OCI-LY1 (cell line): ENCODE data around the gene H6PD.
"Not testable (repeated sequence)": the region's sequence is repeated elsewhere in the genome, so short reads cannot be mapped to it uniquely, and the experiment has no call there.

Experiments used
- H2AFZ ChIP-seq: fragments of 200-600 bp; sonication (generic), shearing (Covaris generic); 2 replicates; pipeline ENCODE4 v1.6.0; 2014; ENCODE audit warnings: antibody characterized with exemption, mild to moderate bottlenecking, low read length
- H3F3A ChIP-seq: fragments of 200-600 bp; sonication (generic), shearing (Covaris generic); 2 replicates; pipeline ENCODE4 v1.6.0; 2014; ENCODE audit warnings: mild to moderate bottlenecking, antibody characterized with exemption, low read length, moderate library complexity; ENCODE audit not compliant: insufficient read depth
- H3K27ac ChIP-seq: fragments of 200-600 bp; sonication (generic); 2 replicates; pipeline ENCODE4 v1.5.1; 2014; ENCODE audit warnings: low read length, mixed run types, mild to moderate bottlenecking, low read depth; ENCODE audit not compliant: poor library complexity, severe bottlenecking
- H3K27me3 ChIP-seq: fragments of 200-600 bp; sonication (generic); 2 replicates; pipeline ENCODE4 v1.6.0; 2014; ENCODE audit warnings: antibody characterized with exemption, mild to moderate bottlenecking, low read length, moderate library complexity; ENCODE audit not compliant: insufficient read depth
- H3K36me3 ChIP-seq: fragments of 200-600 bp; sonication (generic); 2 replicates; pipeline ENCODE4 v1.6.1; 2014; ENCODE audit warnings: mild to moderate bottlenecking, antibody characterized with exemption, low read length, moderate library complexity, mixed read lengths; ENCODE audit not compliant: insufficient read depth
- H3K4me1 ChIP-seq: fragments of 200-600 bp; sonication (generic); 2 replicates; pipeline ENCODE4 v1.5.1; 2014; ENCODE audit warnings: mild to moderate bottlenecking, low read length, moderate library complexity; ENCODE audit not compliant: insufficient read depth, severe bottlenecking
- H3K4me2 ChIP-seq: fragments of 200-600 bp; sonication (generic), shearing (Covaris generic); 2 replicates; pipeline ENCODE4 v1.6.1; 2014; ENCODE audit warnings: low read length
- H3K4me3 ChIP-seq: fragments of 200-600 bp; sonication (generic); 2 replicates; pipeline ENCODE4 v1.5.1; 2014; ENCODE audit warnings: low read length, low read depth, mild to moderate bottlenecking, mixed read lengths; ENCODE audit not compliant: poor library complexity, severe bottlenecking
- H3K79me2 ChIP-seq: fragments of 200-600 bp; shearing (Covaris generic); 2 replicates; pipeline ENCODE4 v1.6.1; 2016; ENCODE audit warnings: mixed run types, low read length, mixed read lengths; ENCODE audit not compliant: insufficient read depth
- H3K9ac ChIP-seq: fragments of 200-600 bp; sonication (generic), shearing (Covaris generic); 2 replicates; pipeline ENCODE4 v1.6.1; 2014; ENCODE audit warnings: mild to moderate bottlenecking, low read length, mixed read lengths
- H3K9me2 ChIP-seq: fragments of 200-600 bp; sonication (generic), shearing (Covaris generic); 2 replicates; pipeline ENCODE4 v1.6.1; 2014; ENCODE audit warnings: low read depth, mild to moderate bottlenecking, low read length, mixed read lengths
- H3K9me3 ChIP-seq: fragments of 200-600 bp; shearing (Covaris generic); 2 replicates; pipeline ENCODE4 v1.6.1; 2014; ENCODE audit warnings: low read length, mixed read lengths
- H4K20me1 ChIP-seq: fragments of 200-600 bp; sonication (generic), shearing (Covaris generic); 2 replicates; pipeline ENCODE4 v1.6.0; 2016; ENCODE audit warnings: mild to moderate bottlenecking, low read length; ENCODE audit not compliant: insufficient read depth
- EZH2 ChIP-seq: fragments of 200-600 bp; sonication (generic), shearing (Covaris generic); IDR thresholded peaks from 2 replicates; pipeline ENCODE4 v1.8.0; 2017; ENCODE audit warnings: borderline replicate concordance, mixed run types, mild to moderate bottlenecking, antibody characterized with exemption, low read length, moderate library complexity, mixed read lengths
- TF ChIP-seq, protein P1 (sequence below): fragments of 200-600 bp; sonication (generic), shearing (Covaris generic); IDR thresholded peaks from 2 replicates; pipeline ENCODE4 v1.5.1; 2017; ENCODE audit warnings: mild to moderate bottlenecking, antibody characterized with exemption, low read length, moderate library complexity, mixed read lengths

The H6PD gene

GRCh38 chr1:9298282-9298681 lies 63.7 kb downstream of the H6PD start:
- no peaks in the 10 kb centered on the region for H3K27me3 ChIP-seq
- H3K4me1 ChIP-seq: peaks cover 43% of the 10 kb centered on the region
- no peak overlapping the region for H3K4me2 ChIP-seq
- H3K9me2 ChIP-seq: no peaks in the 10 kb centered on the region
- no peaks in the 10 kb centered on the region for H4K20me1 ChIP-seq
- H3K27ac ChIP-seq: no peak overlapping the region
- no peak for TF ChIP-seq EZH2
- TF ChIP-seq, protein P1, sequence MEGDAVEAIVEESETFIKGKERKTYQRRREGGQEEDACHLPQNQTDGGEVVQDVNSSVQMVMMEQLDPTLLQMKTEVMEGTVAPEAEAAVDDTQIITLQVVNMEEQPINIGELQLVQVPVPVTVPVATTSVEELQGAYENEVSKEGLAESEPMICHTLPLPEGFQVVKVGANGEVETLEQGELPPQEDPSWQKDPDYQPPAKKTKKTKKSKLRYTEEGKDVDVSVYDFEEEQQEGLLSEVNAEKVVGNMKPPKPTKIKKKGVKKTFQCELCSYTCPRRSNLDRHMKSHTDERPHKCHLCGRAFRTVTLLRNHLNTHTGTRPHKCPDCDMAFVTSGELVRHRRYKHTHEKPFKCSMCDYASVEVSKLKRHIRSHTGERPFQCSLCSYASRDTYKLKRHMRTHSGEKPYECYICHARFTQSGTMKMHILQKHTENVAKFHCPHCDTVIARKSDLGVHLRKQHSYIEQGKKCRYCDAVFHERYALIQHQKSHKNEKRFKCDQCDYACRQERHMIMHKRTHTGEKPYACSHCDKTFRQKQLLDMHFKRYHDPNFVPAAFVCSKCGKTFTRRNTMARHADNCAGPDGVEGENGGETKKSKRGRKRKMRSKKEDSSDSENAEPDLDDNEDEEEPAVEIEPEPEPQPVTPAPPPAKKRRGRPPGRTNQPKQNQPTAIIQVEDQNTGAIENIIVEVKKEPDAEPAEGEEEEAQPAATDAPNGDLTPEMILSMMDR: no peak
- peaks cover 10% of the 10 kb centered on the region; the same call in 1 of the 2 replicates for H3K36me3 ChIP-seq
- no peaks in the 10 kb centered on the region for H3K9me3 ChIP-seq
- H3K9ac ChIP-seq: no peak overlapping the region
- no peak overlapping the region for H3K4me3 ChIP-seq
- H3F3A ChIP-seq: no peaks in the 10 kb centered on the region
- peaks cover 39% of the 10 kb centered on the region for H3K79me2 ChIP-seq
- H2AFZ ChIP-seq: no peak overlapping the region

GRCh38 chr1:9299571-9300541 lies 65.3 kb downstream of the H6PD start:
- not testable (repeated sequence) for H3F3A ChIP-seq, H3K9me3 ChIP-seq, H2AFZ ChIP-seq, H3K9ac ChIP-seq, H3K4me2 ChIP-seq, H4K20me1 ChIP-seq, H3K4me3 ChIP-seq, H3K9me2 ChIP-seq, H3K27ac ChIP-seq, H3K27me3 ChIP-seq
- H3K36me3 ChIP-seq: peaks cover 10% of the 10 kb centered on the region; the same call in 1 of the 2 replicates
- peaks cover 38% of the 10 kb centered on the region for H3K79me2 ChIP-seq
- peaks cover 27% of the 10 kb centered on the region for H3K4me1 ChIP-seq

- Histone ChIP-seq H3K9ac (no peak overlapping the region), H4K20me1 (no peaks in the 10 kb centered on the region; the same call in 1 of the 2 replicates)
Observed at GRCh38 chr1:9300573-9300972, 66.0 kb downstream of the H6PD start.

More at GRCh38 chr1:9300573-9300972, 66.0 kb downstream of the H6PD start:
- no peaks in the 10 kb centered on the region for H3K9me3 ChIP-seq
- TF ChIP-seq EZH2: no peak
- TF ChIP-seq, protein P1: no peak
- H3K9me2 ChIP-seq: no peaks in the 10 kb centered on the region
- H3K79me2 ChIP-seq: peaks cover 33% of the 10 kb centered on the region
- no peaks in the 10 kb centered on the region for H3F3A ChIP-seq
- no peak overlapping the region for H3K27ac ChIP-seq
- H3K4me3 ChIP-seq: no peak overlapping the region
- no peak overlapping the region for H3K4me2 ChIP-seq
- no peak overlapping the region for H2AFZ ChIP-seq
- H3K36me3 ChIP-seq: peaks cover 10% of the 10 kb centered on the region; the same call in 1 of the 2 replicates
- H3K4me1 ChIP-seq: peaks cover 27% of the 10 kb centered on the region
- H3K27me3 ChIP-seq: no peaks in the 10 kb centered on the region
